Loucy (cell line): Measurements from ENCODE around the gene MAP2.

Experiments
- H2AFZ ChIP-seq: fragments of 200-600 bp; sonication (generic); 2 replicates; pipeline ENCODE4 v1.6.0; 2016; ENCODE audit warnings: antibody characterized with exemption, mild to moderate bottlenecking, low read length, moderate library complexity
- H3F3A ChIP-seq: fragments of 200-600 bp; 2 replicates; pipeline ENCODE4 v1.6.0; 2016; ENCODE audit warnings: antibody characterized with exemption, low read depth, mild to moderate bottlenecking
- H3K27me3 ChIP-seq: fragments of 200-600 bp; sonication (generic); 2 replicates; pipeline ENCODE4 v1.6.1; 2014; ENCODE audit warnings: low read length, mild to moderate bottlenecking; ENCODE audit not compliant: insufficient read depth, poor library complexity, severe bottlenecking
- H3K36me3 ChIP-seq: fragments of 200-600 bp; sonication (generic); 2 replicates; pipeline ENCODE4 v1.6.1; 2016; ENCODE audit warnings: low read length; ENCODE audit not compliant: insufficient read depth
- H3K4me1 ChIP-seq: fragments of 200-600 bp; sonication (generic); 2 replicates; pipeline ENCODE4 v1.5.1; 2014; ENCODE audit warnings: low read length, mild to moderate bottlenecking; ENCODE audit not compliant: insufficient read depth, poor library complexity, severe bottlenecking
- H3K4me2 ChIP-seq: fragments of 200-600 bp; sonication (generic); 2 replicates; pipeline ENCODE4 v1.6.0; 2014; ENCODE audit warnings: antibody characterized with exemption, low read length, low read depth, mild to moderate bottlenecking; ENCODE audit not compliant: poor library complexity, severe bottlenecking
- H3K4me3 ChIP-seq: fragments of 200-600 bp; sonication (generic); 2 replicates; pipeline ENCODE4 v1.5.1; 2014; ENCODE audit warnings: low read length, mild to moderate bottlenecking, mixed read lengths; ENCODE audit not compliant: poor library complexity, severe bottlenecking
- H3K79me2 ChIP-seq: fragments of 200-600 bp; sonication (generic); 2 replicates; pipeline ENCODE4 v1.6.1; 2014; ENCODE audit warnings: low read length; ENCODE audit not compliant: insufficient read depth
- H3K9ac ChIP-seq: fragments of 200-600 bp; sonication (generic); 2 replicates; pipeline ENCODE4 v1.6.0; 2014; ENCODE audit warnings: mild to moderate bottlenecking, low read depth, low read length, moderate library complexity; ENCODE audit not compliant: poor library complexity, severe bottlenecking
- H3K9me2 ChIP-seq: fragments of 200-600 bp; sonication (generic); replicated peaks from 2 replicates; pipeline ENCODE4 v1.6.1; 2016; ENCODE audit warnings: low read depth, low read length, mixed read lengths
- H3K9me3 ChIP-seq: fragments of 200-600 bp; sonication (generic); 2 replicates; pipeline ENCODE4 v1.6.1; 2014; ENCODE audit warnings: mild to moderate bottlenecking, antibody characterized with exemption, low read length, low read depth; ENCODE audit not compliant: insufficient read depth
- H4K20me1 ChIP-seq: fragments of 200-600 bp; sonication (generic); 2 replicates; pipeline ENCODE4 v1.6.0; 2014; ENCODE audit warnings: antibody characterized with exemption, low read length, mild to moderate bottlenecking; ENCODE audit not compliant: insufficient read depth, poor library complexity, severe bottlenecking
- CTCF ChIP-seq: fragments of 200-600 bp; sonication (generic); conservative IDR thresholded peaks from 2 replicates; pipeline ENCODE4 v1.5.1; 2014; ENCODE audit warnings: mild to moderate bottlenecking, antibody characterized with exemption, low read length
- EZH2phosphoT487 ChIP-seq: fragments of 200-600 bp; IDR thresholded peaks from 2 replicates; pipeline ENCODE4 v1.6.1; 2018; ENCODE audit warnings: antibody characterized with exemption, mild to moderate bottlenecking, moderate library complexity, borderline replicate concordance

Gene MAP2

DNA sequence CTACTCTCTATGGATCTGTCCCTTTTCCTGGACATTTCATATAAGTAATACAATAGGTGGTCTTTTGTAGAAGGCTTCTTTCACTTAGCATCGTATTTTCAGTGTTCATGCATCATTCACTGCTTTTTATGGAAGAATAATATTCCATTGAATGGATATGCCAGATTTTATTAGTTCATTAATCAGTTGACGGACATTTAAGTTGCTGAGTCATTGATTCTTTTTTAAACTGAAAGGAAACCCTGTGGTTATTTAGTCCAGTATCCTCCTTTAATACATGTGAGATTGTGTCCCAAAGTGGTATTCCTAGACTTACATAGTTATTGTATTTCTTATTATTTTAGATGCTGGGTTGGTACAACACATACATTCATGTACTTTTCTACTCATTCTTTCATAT, 185.7 kb downstream of the MAP2 start:
- Histone ChIP-seq H2AFZ (no peak overlapping the region), H3K27me3 (no peaks in the 10 kb centered on the region), H4K20me1 (no peaks in the 10 kb centered on the region), H3K9ac (no peak overlapping the region), H3K79me2 (no peaks in the 10 kb centered on the region), H3F3A (no peaks in the 10 kb centered on the region), H3K4me1 (no peaks in the 10 kb centered on the region), H3K9me2 (no peaks in the 10 kb centered on the region), H3K36me3 (no peaks in the 10 kb centered on the region), H3K4me3 (no peak overlapping the region), H3K4me2 (no peak overlapping the region), H3K9me3 (no peaks in the 10 kb centered on the region)
- TF ChIP-seq EZH2phosphoT487 (no peak), CTCF (no peak)

DNA sequence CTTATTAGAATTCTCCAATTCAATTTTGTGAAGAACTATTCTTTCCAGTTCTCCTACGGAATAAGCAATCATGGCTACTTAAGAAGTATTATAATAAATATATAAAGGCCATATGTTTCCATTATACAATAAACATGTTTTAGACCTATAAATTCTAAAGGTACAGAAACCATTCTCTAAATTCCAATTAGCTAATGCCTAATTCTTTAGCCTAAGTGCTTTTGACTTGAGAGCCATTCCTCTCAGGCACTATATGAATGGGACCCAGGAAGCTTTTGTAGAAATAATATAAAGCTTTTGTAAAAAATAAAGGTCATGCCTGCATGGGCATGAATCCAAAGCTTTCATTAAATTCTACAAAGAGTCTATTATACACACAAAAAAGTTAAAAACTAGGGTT, 186.8 kb downstream of the MAP2 start:
- TF ChIP-seq EZH2phosphoT487, result no peak
- TF ChIP-seq CTCF, result no peak
- no peaks in the 10 kb centered on the region for H3K4me1 ChIP-seq
- no peaks in the 10 kb centered on the region for H3K27me3 ChIP-seq
- H3K9me2 ChIP-seq, result no peaks in the 10 kb centered on the region
- H3K9ac ChIP-seq, result no peak overlapping the region
- H3K4me2 ChIP-seq, result no peak overlapping the region
- no peaks in the 10 kb centered on the region for H3K79me2 ChIP-seq
- no peak overlapping the region for H3K4me3 ChIP-seq
- no peaks in the 10 kb centered on the region for H3K9me3 ChIP-seq
- no peak overlapping the region for H2AFZ ChIP-seq
- no peaks in the 10 kb centered on the region for H3F3A ChIP-seq
- H4K20me1 ChIP-seq, result no peaks in the 10 kb centered on the region
- H3K36me3 ChIP-seq, result no peaks in the 10 kb centered on the region

DNA sequence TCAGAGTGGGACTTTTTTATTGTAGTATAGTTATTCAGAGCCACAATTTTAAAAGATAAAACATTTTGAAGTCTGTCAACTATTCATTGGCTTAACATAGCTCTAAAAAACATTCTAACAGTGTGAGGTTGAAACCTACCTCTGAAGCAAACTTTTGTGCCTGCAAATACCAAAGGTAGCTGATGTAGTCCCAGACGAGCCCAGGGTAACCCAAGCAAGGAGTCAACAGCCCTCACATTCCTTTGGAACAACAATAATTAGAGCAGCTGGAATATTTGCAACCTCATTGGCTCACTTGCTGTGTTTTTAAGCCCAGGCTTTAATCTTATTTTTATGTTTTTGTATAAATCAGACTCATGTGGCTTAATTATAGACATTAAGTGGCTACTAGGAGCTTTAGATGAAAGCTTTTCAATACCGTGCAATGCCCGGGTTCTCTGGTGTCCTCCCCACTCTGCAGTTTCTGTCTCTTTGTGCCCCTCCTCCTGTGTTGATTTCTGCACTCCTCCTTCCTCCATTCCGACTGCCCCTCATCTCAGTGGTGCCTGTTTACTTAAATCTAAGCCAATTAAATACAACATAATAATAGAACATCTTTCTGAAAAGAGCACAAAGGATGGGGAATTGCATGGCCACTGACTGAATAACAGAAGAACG, 189.9 kb downstream of the MAP2 start:
- H3K79me2 ChIP-seq, result no peaks in the 10 kb centered on the region
- no peak overlapping the region for H3K9ac ChIP-seq
- no peaks in the 10 kb centered on the region for H3K27me3 ChIP-seq
- no peaks in the 10 kb centered on the region for H3F3A ChIP-seq
- no peak overlapping the region for H2AFZ ChIP-seq
- no peaks in the 10 kb centered on the region for H3K9me2 ChIP-seq
- no peaks in the 10 kb centered on the region for H3K4me1 ChIP-seq
- no peak overlapping the region for H3K4me2 ChIP-seq
- H3K4me3 ChIP-seq, result no peak overlapping the region
- no peaks in the 10 kb centered on the region for H3K36me3 ChIP-seq
- no peaks in the 10 kb centered on the region for H3K9me3 ChIP-seq
- TF ChIP-seq EZH2phosphoT487, result no peak
- TF ChIP-seq CTCF, result no peak
- H4K20me1 ChIP-seq, result no peaks in the 10 kb centered on the region
